HUES6 (cell line): ENCODE measurements around the gene INTS2.
"Not testable (repeated sequence)": the region's sequence is repeated elsewhere in the genome, so short reads cannot be mapped to it uniquely, and the experiment has no call there.

ENCODE experiments used
- H3K27ac ChIP-seq: 2 replicates; pipeline ENCODE4 v1.7.0; 2013; ENCODE audit warnings: low read depth, mild to moderate bottlenecking, low read length, inconsistent platforms
- H3K27me3 ChIP-seq: 2 replicates; pipeline ENCODE4 v1.6.1; 2013; ENCODE audit warnings: low read length; ENCODE audit not compliant: control insufficient read depth, insufficient read depth
- H3K36me3 ChIP-seq: 2 replicates; pipeline ENCODE4 v1.6.1; 2013; ENCODE audit warnings: low read length; ENCODE audit not compliant: control insufficient read depth, insufficient read depth
- H3K4me1 ChIP-seq: 2 replicates; pipeline ENCODE4 v1.6.1; 2013; ENCODE audit warnings: low read length; ENCODE audit not compliant: control insufficient read depth, insufficient read depth
- H3K4me3 ChIP-seq: 2 replicates; pipeline ENCODE4 v1.5.1; 2013; ENCODE audit warnings: low read depth, low read length
- H3K9ac ChIP-seq: one replicate; pipeline ENCODE4 v1.6.1; 2013; ENCODE audit warnings: mild to moderate bottlenecking, low read length
- H3K9me3 ChIP-seq: 2 replicates; pipeline ENCODE4 v1.6.1; 2013; ENCODE audit warnings: low read depth, low read length; ENCODE audit not compliant: control insufficient read depth, insufficient read depth

INTS2 gene

GRCh38 chr17:61868074-61868473 lies 59.7 kb downstream of the INTS2 start:
- Histone ChIP-seq H3K9me3 (no peaks in the 10 kb centered on the region), H3K4me1 (no peaks in the 10 kb centered on the region; the same call in 1 of the 2 replicates), H3K9ac (no peak overlapping the region), H3K27ac (no peak overlapping the region), H3K4me3 (no peak overlapping the region), H3K36me3 (peaks cover 47% of the 10 kb centered on the region), H3K27me3 (no peaks in the 10 kb centered on the region)

GRCh38 chr17:61867033-61867432 lies 60.7 kb downstream of the INTS2 start:
- Histone ChIP-seq H3K27ac (no peak overlapping the region), H3K36me3 (peaks cover 45% of the 10 kb centered on the region), H3K4me3 (no peak overlapping the region), H3K9ac (no peak overlapping the region), H3K27me3 (no peaks in the 10 kb centered on the region), H3K9me3 (no peaks in the 10 kb centered on the region), H3K4me1 (peaks cover 3% of the 10 kb centered on the region)

GRCh38 chr17:61863801-61864126 lies 64.0 kb downstream of the INTS2 start:
- Histone ChIP-seq H3K27ac (peak overlapping the region; percentile 52; the same call in 1 of the 2 replicates), H3K9ac (peak overlapping the region; percentile 85), H3K9me3 (no peaks in the 10 kb centered on the region), H3K27me3 (no peaks in the 10 kb centered on the region), H3K36me3 (peaks cover 34% of the 10 kb centered on the region), H3K4me3 (peak overlapping the region; percentile 79), H3K4me1 (peaks cover 10% of the 10 kb centered on the region)

GRCh38 chr17:61862975-61863800 lies 64.6 kb downstream of the INTS2 start, which contains the start of gene BRIP1:
BRIP1 (minus strand) TSS chr17:61863528; CDS start chr17:61861539, 1,989 bp downstream.
- H3K9ac ChIP-seq = peak within 1 kb of the TSS; percentile 94
- H3K27ac ChIP-seq = peak within 1 kb of the TSS; percentile 70
- no peaks in the 10 kb centered on the region for H3K27me3 ChIP-seq
- H3K4me3 ChIP-seq = peak within 1 kb of the TSS; percentile 79
- peaks cover 32% of the 10 kb centered on the region for H3K36me3 ChIP-seq
- H3K9me3 ChIP-seq = no peaks in the 10 kb centered on the region
- peaks cover 10% of the 10 kb centered on the region for H3K4me1 ChIP-seq

GRCh38 chr17:61862105-61862574 lies 65.6 kb downstream of the INTS2 start:
- peaks cover 28% of the 10 kb centered on the region for H3K36me3 ChIP-seq
- peak overlapping the region; percentile 79 for H3K4me3 ChIP-seq
- peak overlapping the region; percentile 94 for H3K9ac ChIP-seq
- H3K27ac ChIP-seq = peak overlapping the region; percentile 70
- no peaks in the 10 kb centered on the region for H3K9me3 ChIP-seq
- H3K27me3 ChIP-seq = no peaks in the 10 kb centered on the region
- H3K4me1 ChIP-seq = peaks cover 10% of the 10 kb centered on the region

GRCh38 chr17:61860397-61860796 lies 67.4 kb downstream of the INTS2 start:
- H3K9ac ChIP-seq, H3K9me3 ChIP-seq, H3K4me3 ChIP-seq, H3K27ac ChIP-seq, H3K27me3 ChIP-seq: not testable (repeated sequence)
- Histone ChIP-seq H3K4me1 (peaks cover 10% of the 10 kb centered on the region), H3K36me3 (peaks cover 42% of the 10 kb centered on the region)

- H3K36me3 ChIP-seq = peaks cover 74% of the 10 kb centered on the region
Observed at GRCh38 chr17:61856035-61856434, 71.7 kb downstream of the INTS2 start.

GRCh38 chr17:61852857-61853256 lies 74.9 kb downstream of the INTS2 start:
- Histone ChIP-seq H3K4me1 (no peaks in the 10 kb centered on the region), H3K27ac (no peak overlapping the region), H3K4me3 (no peak overlapping the region), H3K9me3 (no peaks in the 10 kb centered on the region), H3K9ac (no peak overlapping the region), H3K36me3 (peaks cover 70% of the 10 kb centered on the region), H3K27me3 (no peaks in the 10 kb centered on the region)

More at GRCh38 chr17:61856035-61856434, 71.7 kb downstream of the INTS2 start:
- H3K4me3 ChIP-seq = no peak overlapping the region
- H3K9ac ChIP-seq = no peak overlapping the region
- H3K27ac ChIP-seq = no peak overlapping the region
- no peaks in the 10 kb centered on the region for H3K9me3 ChIP-seq
- no peaks in the 10 kb centered on the region for H3K4me1 ChIP-seq
- H3K27me3 ChIP-seq = no peaks in the 10 kb centered on the region

- no peaks in the 10 kb centered on the region for H3K27me3 ChIP-seq
- peaks cover 70% of the 10 kb centered on the region for H3K36me3 ChIP-seq
- no peak overlapping the region for H3K27ac ChIP-seq
- no peak overlapping the region for H3K9ac ChIP-seq
- no peaks in the 10 kb centered on the region for H3K9me3 ChIP-seq
- no peaks in the 10 kb centered on the region for H3K4me1 ChIP-seq
- H3K4me3 ChIP-seq = no peak overlapping the region
Observed at GRCh38 chr17:61849674-61850073, 78.1 kb downstream of the INTS2 start.

GRCh38 chr17:61848896-61849295 lies 78.9 kb downstream of the INTS2 start:
- Histone ChIP-seq H3K36me3 (peaks cover 73% of the 10 kb centered on the region), H3K9ac (no peak overlapping the region), H3K27ac (no peak overlapping the region), H3K4me1 (no peaks in the 10 kb centered on the region), H3K27me3 (no peaks in the 10 kb centered on the region), H3K9me3 (no peaks in the 10 kb centered on the region), H3K4me3 (no peak overlapping the region)

- H3K4me1 ChIP-seq = no peaks in the 10 kb centered on the region
- H3K9me3 ChIP-seq = no peaks in the 10 kb centered on the region
- no peak overlapping the region for H3K4me3 ChIP-seq
- H3K27me3 ChIP-seq = no peaks in the 10 kb centered on the region
- no peak overlapping the region for H3K27ac ChIP-seq
- H3K9ac ChIP-seq = no peak overlapping the region
- peaks cover 71% of the 10 kb centered on the region for H3K36me3 ChIP-seq
Observed at GRCh38 chr17:61848247-61848646, 79.5 kb downstream of the INTS2 start.
